ENCODE measurements around the gene GSG1. TPM values are rescaled to one million over a fixed set of nuclear protein-coding genes. Genes with fewer than 3 reads are reported as not detected.

The GSG1 gene
- total RNA-seq, 1 experiment from 2014 or later: not detected

- Histone ChIP-seq H3K9me2 (ENCODE audit: insufficient read depth) (no peaks in the 10 kb centered on the region), H3K36me3 (ENCODE audit: control insufficient read depth in 1 of 2, insufficient read depth in 2 of 2, low read length in 2 of 2) (peaks cover 0 to 15% of the 10 kb centered on the region in 2 experiments; a peak in 1 of 4 replicates), H3K27ac (ENCODE audit: low read depth, low read length) (no peak overlapping the region), H4K20me1 (ENCODE audit: insufficient read depth) (no peaks in the 10 kb centered on the region), H3K4me1 (ENCODE audit: control insufficient read depth in 1 of 2, insufficient read depth in 2 of 2, low read length in 2 of 2) (no peaks in the 10 kb centered on the region), H3K27me3 (ENCODE audit: insufficient read depth, low read length) (no peaks in the 10 kb centered on the region), H3K9ac (ENCODE audit: low read length) (no peak overlapping the region), H3K4me2 (ENCODE audit: low read length) (no peak overlapping the region), H3K4me3 (replicated peaks in 1 of 2; ENCODE audit: low read depth in 1 of 2, low read length in 2 of 2) (no peak overlapping the region), H2AFZ (ENCODE audit: low read depth, low read length, poor library complexity, severe bottlenecking) (no peak overlapping the region), H3K79me2 (ENCODE audit: insufficient read depth, low read length) (no peaks in the 10 kb centered on the region), H3K9me3 (ENCODE audit: control insufficient read depth in 1 of 2, insufficient read depth in 1 of 2, low read depth in 1 of 2, low read length in 2 of 2) (no peaks in the 10 kb centered on the region)
- CTCF ChIA-PET: no interaction called here
- RAD21 ChIA-PET (ENCODE audit: low non-redundant PET in 1 of 2, low total read pairs in 2 of 2, uncharacterized antibody in 2 of 2, unreplicated experiment in 2 of 2): no interaction called here
- no peak for DNase-seq (ENCODE audit: low read depth, low spot score)
- ATAC-seq: no peak
- POLR2A ChIA-PET: interaction anchor here (0.7 kb wide), 1 partner anchor 25 kb away, joined by 3 read pairs; no protein-coding TSS in a partner anchor
- intact Hi-C loops (cut with micrococcal nuclease): no loop called here
- TF ChIP-seq MAX (IDR thresholded peaks at IDR 0.05) (no peak), POLR2AphosphoS5 (IDR thresholded peaks at IDR 0.05; ENCODE audit: low read depth, low read length) (no peak), YY1 (IDR thresholded peaks at IDR 0.05; ENCODE audit: extremely low read depth, insufficient replicate concordance, low read depth, low read length) (no peak), ATF3 (IDR thresholded peaks at IDR 0.05) (no peak), REST (IDR thresholded peaks at IDR 0.05; ENCODE audit: low read depth) (no peak), CEBPB (IDR thresholded peaks at IDR 0.05; ENCODE audit: low read depth) (no peak), ELF1 (IDR thresholded peaks at IDR 0.05; ENCODE audit: borderline replicate concordance, low read depth) (no peak), ZNF274 (IDR thresholded peaks at IDR 0.05; ENCODE audit: low read depth, low read length) (no peak), EGR1 (IDR thresholded peaks at IDR 0.05; ENCODE audit: low read depth) (no peak), EZH2phosphoT487 (IDR thresholded peaks at IDR 0.05; ENCODE audit: borderline replicate concordance) (no peak), FOSL1 (IDR thresholded peaks at IDR 0.05; ENCODE audit: low read depth) (no peak)
- BruUV-seq (replicated peaks): no TSS peak
Observed at GRCh38 chr12:13073173-13073572, 30.3 kb downstream of the GSG1 start.
